Kidney tubule cell (primary cell): Measurements from ENCODE around the gene TLCD5.

ENCODE experiments used
- DNase-seq: peaks from one replicate; pipeline ENCODE4 v3.0.0-alpha.2; 2018; ENCODE audit warnings: low spot score

Gene TLCD5

DNA sequence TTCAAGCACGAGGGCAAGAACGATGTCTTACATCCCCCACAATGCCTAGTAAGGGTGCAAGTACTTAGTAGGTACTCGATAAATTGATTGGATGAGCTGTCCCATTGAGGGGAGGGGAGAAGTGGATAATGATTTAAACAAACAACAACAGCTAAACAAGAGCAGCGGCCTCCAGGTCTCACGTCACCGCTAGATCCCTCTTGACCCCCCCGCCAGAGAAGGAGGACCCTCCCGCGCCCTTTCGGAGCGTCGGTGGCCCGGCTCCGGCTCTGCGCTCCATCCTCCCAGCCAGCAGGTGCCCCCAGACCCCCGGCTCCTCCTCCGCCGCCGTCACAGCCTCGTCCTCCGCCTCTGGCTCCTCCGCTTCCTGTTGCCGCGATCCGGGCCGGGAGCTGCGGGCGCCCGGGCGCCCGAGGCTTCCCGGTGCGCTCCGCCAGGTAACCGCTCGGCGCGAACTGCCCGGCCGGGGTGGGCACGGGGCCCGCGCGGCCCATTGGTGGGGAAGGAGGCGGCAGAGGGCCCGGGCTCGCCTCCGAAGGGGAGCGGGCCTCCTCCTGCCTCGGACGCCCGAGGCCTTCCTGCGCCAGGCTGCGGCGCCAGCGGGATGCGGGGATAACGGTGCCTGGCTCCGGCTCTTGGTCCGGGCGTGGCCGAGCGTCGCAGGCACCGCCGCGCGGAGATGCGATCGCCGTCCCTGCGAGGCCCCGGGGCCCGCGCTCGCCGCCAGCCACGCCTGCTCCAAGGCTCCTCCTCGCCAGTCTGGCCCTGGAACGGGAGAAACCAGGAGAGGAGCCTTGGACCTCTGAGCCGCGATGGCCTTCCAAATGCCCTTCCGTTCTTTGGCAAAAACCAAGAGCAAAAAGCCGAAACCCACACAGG lies at the start of gene TLCD5:
TLCD5 (plus strand) TSS at position 368 of the 879 bp plus-strand sequence. CDS start 2,143 bp downstream, outside the sequence.
- peak; percentile 79 for DNase-seq

DNA sequence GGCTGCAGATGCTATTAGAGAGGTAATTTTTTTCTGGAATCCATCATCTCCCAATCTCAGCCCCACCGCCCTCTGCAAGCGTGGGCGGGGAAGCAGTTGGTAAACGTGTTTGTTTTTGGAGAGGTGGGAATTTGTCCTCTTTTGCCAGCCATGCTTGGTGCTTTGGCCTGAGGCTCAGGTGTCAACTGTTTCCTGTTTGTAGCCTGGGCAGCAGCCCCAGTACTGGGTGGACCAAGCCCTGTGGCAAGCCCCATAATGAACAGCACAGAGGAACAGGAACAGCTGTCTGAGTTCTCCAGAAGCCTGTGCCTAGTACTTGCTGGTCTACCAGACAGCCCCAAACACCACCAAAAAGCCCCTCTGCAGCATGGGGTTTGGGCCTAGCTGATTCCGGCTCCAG lies 45.6 kb upstream of the TLCD5 start:
- no peak for DNase-seq

GRCh38 chr11:120280600-120281051 lies 44.5 kb upstream of the TLCD5 start:
- DNase-seq, result no peak

- DNase-seq, result no peak
Measured at GRCh38 chr11:120281143-120281795, 43.8 kb upstream of the TLCD5 start.

- no peak for DNase-seq
Measured at GRCh38 chr11:120283124-120283523, 42.0 kb upstream of the TLCD5 start.

DNA sequence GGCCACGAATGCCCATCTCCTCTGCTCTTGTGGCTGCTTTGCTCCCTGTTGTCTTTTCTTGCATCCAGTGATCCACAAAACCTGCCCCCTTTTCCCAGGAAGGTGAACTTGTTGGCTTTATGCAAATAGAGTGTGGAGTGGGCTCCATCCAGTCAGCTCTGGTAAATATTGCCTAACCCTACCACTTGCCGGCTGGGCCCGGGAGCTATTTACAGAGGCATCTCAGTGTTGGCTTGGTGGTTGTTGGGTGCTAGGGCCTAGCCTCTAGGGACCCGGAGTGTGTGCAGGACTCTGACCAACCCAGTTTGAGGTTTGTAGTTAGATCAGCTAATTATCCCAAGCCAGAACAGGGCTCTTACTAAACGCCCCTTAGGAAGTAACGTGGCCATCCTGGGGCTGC lies 40.8 kb upstream of the TLCD5 start:
- no peak for DNase-seq

GRCh38 chr11:120285256-120285655 lies 39.8 kb upstream of the TLCD5 start:
- no peak for DNase-seq

DNA sequence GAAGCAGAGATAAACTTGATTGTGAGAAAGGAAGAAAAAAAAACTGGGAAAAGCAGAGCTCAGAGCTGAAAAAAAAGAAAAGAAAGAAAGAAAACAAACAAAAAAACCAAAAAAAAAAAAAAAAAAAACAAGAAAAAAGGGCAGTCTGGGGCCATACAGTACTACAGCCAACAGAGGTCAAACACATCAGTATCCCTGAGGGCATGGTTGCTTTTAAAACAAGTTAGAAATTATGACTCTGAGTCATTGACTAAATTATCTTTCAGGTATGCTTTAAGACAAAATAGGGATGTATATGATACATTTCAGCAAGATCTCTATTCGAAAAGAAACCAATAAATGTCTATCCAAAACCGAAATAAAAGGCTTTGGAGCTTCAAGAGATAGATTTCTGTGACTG lies 37.1 kb upstream of the TLCD5 start:
- no peak for DNase-seq

DNA sequence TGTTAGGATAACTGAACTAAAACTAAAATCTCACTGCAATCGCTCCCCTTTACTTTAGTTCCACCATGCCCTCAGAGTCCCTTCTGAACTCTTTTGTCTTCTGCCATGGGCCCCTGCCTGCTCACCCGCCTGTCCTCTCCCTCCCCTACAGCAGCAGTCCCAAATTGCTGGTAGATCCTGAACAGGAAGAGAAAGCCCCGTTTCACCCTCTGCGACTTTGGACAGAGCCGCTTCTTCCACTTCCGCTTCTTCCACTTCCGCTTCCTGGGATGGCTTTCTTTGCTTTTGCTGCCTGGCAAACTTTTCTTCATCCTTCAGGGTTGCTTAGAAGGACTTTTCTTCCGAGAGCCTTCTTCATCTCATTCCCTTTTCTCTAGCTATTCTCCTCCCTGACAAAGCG lies 35.7 kb upstream of the TLCD5 start:
- DNase-seq, result no peak

DNA sequence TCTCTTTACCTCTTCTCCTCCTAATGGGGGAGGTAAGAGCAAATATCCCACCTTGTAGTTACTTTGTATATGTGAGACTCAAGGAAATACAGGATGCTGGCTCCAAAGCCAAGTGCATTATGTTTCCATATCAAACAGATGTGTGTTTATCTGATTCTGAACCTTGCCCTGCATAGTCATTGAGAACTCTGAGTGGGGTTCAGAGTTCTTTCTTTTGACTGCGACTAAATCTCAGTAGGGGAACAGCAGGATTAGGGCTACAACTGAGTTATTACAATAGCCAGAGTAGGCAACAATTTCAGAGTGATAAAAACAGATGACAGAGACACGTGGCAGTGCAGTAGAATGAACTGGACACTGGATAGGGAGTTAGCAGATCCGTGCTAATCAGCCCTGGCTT lies 34.1 kb upstream of the TLCD5 start:
- no peak for DNase-seq

DNA sequence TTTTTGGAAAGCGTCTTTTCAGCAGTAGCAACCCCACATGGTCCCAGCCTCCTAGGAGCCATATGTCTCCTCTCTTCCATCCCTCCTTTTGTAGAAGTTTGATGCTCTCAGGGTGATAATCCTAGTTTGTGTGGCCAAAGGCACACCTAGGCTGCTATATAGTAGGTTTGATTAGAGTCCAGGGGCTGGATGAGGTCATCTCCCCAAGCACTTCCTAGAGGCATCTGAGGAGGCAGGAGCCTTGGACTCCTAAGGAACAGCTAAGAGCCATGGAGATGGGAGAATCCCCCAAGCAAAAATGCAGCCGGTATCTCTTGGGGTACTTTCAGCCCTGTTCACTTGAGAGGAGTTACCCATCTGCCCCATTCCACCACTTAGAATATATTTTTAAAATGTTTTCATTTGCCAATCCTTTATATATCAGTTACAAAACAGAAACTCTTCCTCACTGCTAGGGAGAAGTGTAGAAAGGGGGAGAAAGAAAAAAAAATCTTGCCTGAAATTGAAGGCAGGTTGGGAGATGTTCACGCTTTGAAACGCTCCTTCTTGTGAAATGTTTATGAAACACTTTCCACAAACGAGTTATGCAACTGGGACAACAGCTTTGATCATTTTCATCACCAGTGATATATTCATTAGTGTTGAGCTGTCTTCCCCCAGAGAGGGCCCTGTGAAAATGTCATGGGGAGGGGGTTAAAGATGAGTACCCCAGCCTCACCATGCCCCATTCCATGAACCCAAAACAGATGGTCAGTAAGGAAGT lies 31.9 kb upstream of the TLCD5 start:
- DNase-seq, result no peak

DNA sequence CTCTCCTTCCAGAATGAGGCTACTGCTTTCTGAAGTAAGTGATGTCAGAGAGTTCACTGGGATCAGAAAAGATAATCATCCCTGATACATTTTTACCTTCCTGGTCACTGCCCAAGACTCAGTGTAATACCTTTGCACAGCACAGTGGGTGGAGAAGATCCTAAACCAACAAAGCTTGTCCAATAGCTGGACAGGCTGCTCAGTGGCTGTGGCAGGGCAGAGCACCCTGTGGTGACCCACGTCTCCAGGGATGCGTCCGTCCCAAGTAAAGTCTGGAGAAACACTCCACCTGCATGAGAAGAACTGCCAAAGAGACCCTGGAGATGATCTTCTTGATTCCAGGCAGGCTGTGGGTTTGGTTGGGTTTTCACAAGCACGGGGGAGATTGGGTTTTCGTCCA lies 31.0 kb upstream of the TLCD5 start:
- no peak for DNase-seq

- no peak for DNase-seq
Measured at GRCh38 chr11:120295099-120295498, 30.0 kb upstream of the TLCD5 start.

DNA sequence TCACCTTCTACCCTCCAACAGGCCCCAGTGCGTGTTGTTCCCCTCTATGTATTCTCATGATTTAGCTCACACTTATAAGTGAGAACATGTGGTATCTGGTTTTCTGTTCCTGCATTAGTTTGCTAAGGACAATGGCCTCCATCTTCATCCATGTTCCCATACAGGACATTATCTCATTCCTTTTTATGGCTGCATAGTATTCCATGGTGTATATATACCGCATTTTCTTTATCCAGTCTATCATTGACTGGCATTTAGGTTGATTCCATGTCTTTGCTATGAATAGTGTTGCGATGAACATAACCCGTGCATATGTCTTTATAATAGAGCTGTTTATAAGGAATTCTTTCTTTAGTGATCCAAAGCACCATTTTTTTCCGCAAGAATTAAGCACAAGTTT lies 28.5 kb upstream of the TLCD5 start:
- DNase-seq, result no peak

DNA sequence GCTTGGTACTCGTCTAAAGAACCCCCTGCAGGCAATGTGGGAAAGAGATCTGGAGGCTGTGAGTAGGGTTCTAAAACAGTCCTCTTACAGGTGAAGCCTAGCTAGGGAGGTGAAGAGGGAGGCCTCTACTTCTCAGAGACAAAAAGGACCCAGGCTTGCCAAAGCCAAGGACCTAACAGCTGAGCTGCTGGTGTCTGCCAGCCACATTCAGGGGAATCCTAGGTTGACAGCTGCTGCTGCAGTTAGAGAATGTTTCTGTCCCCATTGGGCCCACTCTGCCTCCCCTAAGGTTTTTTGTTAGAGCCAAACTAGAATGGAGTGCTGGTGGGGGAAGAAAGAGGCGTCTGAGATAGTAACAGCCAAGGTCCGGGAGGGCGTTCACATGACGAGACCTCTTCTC lies 26.6 kb upstream of the TLCD5 start:
- DNase-seq, result no peak

GRCh38 chr11:120302001-120302805 lies 22.9 kb upstream of the TLCD5 start:
- peak; percentile 55 for DNase-seq

GRCh38 chr11:120303004-120303637 lies 22.0 kb upstream of the TLCD5 start:
- peak; percentile 83 for DNase-seq

DNA sequence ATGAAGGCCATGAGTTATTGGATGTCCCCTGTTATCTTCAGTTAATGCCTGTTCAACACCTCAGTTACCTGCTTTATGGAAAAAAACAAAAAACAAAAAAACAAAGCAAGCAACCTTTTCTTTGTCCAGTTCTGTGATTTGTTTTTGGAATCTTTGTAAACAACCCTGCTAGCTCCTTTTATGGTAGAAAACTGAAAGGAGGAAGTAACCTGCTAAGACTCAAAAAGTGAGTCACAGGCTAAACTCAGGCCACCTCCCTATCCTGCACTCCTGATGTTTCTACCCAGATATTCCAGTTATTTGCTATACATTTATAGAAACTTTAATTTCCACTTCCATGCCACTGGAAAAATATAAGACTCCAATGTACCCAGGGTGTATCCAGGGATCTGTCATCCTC lies 20.6 kb upstream of the TLCD5 start:
- peak; percentile 86 for DNase-seq

DNA sequence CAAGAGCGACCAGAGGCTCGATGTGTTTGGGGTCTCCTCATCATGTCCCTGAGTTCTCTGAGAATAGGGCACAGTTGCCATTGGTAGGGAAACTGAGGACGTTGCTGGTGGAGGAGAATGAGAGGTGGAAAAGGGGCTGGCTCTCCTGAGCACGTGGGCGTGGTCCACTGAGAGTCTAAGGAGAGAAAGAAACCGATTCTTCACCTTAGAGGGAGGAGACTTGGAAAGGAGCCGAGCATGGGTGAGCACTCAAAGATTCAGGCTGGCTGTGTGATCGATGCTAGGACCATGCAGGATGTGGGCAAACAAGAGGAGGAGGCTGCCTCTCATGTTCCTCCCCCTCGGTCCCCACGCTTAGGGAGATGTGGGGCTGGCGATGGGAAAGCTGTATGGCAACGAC lies 19.8 kb upstream of the TLCD5 start:
- DNase-seq, result peak; percentile 76

DNA sequence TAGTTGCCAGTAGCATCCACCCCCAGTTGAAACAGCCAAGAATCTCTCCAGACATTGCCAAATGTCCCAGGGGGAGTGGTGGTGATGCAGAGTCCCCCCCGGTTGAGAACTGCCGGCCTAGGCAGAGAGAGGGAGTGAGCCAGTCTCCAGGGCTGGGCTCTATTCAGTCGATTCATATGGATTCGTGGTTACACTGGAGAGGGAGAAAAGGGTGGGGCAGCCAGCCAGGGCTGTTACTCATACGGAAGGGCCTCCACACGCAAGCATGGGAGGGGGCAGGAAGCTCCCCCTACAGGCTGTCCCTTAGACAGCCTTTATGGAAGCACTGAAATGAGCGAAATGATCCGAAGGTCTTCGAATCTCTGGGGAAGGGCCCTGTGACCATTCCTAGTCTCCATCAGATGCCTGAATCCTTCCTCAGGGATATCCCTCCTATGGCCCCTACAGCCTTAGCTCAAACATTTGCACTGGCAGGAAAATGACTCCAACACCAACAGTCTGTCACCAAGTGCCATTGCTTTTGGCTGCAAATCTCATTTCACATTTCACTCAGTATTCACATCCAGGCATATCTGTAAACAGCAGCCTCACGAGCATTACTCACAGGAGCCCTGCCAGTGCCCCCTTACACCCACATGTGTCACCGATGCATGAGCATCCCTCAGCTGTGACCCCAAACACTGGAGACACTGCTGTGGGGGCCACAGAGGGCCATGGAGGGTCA lies 18.4 kb upstream of the TLCD5 start:
- peak; percentile 91 for DNase-seq

DNA sequence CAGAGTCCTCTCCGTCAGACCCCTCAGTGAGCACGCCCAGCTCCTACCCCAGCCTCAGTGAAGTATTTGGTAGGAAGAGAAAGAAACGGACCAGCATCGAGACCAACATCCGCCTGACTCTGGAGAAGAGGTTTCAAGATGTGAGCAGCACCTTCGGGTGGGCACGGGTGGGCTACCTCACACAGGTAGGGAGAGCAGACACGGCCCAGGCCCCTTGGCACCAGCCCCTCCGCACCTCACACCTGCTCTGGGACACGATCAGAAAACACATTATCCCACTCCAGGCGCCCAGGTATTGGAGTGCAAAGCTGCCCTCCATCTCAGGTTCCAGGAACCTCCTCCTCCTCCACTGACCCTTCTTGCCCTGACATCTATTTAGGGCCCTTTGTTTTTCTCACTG lies 17.6 kb upstream of the TLCD5 start:
- no peak for DNase-seq
